Right lobe of liver (tissue), 4 donors: ENCODE results near the gene PDIA2.

Experiments used
- POLR2A ChIP-seq: fragments of 450-650 bp; IDR thresholded peaks from one replicate; pipeline ENCODE4 v1.6.1; 2017; ENCODE audit warnings: antibody characterized with exemption, mild to moderate bottlenecking
- TF ChIP-seq, protein P1 (sequence below), 4 donors: fragments of 200-600 bp in 3 of 4; fragments of 450-650 bp in 1 of 4; IDR thresholded peaks; one replicate each; pipeline versions ENCODE4 v1.5.1 to v1.8.0; 2016 to 2022; ENCODE audit warnings: antibody characterized with exemption in 4 of 4, mild to moderate bottlenecking in 2 of 4
- donor health status: DM: no; HTN: no; CAD: no.
- donor health status: DM: no; HTN: no; CAD: no.
- donor health status: DM: no; HTN: yes; CAD: no.

DNA sequence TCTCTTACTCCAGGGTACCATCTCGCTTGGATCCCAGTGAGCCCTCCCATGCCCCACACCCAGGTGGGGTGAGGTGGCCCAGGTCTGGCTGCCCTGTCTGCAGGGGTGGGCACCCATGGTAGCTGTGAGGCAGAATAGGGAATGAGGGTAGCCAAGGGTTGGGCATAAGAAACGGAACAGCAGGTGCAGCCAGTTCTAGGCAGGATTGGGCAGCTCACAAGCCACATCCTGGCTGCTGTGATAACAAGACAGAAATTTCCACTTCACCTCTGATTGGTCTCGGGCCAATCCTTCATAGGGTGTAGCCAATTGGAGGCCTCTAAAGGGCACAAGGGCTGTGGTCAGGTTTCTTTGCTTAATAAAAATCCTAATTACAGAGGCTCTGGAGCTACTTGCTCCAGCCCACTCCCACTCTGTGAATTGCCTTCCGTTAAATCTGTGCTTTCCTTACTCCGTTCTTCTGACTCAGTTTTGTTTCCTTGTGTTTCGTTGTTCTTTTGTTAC lies 4.0 kb upstream of the PDIA2 start:
- TF ChIP-seq, protein P1, sequence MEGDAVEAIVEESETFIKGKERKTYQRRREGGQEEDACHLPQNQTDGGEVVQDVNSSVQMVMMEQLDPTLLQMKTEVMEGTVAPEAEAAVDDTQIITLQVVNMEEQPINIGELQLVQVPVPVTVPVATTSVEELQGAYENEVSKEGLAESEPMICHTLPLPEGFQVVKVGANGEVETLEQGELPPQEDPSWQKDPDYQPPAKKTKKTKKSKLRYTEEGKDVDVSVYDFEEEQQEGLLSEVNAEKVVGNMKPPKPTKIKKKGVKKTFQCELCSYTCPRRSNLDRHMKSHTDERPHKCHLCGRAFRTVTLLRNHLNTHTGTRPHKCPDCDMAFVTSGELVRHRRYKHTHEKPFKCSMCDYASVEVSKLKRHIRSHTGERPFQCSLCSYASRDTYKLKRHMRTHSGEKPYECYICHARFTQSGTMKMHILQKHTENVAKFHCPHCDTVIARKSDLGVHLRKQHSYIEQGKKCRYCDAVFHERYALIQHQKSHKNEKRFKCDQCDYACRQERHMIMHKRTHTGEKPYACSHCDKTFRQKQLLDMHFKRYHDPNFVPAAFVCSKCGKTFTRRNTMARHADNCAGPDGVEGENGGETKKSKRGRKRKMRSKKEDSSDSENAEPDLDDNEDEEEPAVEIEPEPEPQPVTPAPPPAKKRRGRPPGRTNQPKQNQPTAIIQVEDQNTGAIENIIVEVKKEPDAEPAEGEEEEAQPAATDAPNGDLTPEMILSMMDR (IDR thresholded peaks at IDR 0.05), result no peak
- no peak for TF ChIP-seq POLR2A
